Fibroblast of lung (primary cell): ENCODE measurements around the gene DHCR24.

Experiments
- CTCF ChIP-seq, 2 donors: IDR thresholded peaks in 1 of 2; conservative IDR thresholded peaks in 1 of 2; 1 replicate in 1 of 2; 2 replicates in 1 of 2; pipeline ENCODE4 v1.5.1; 2011 to 2012; ENCODE audit warnings: low read length in 2 of 2, control low read depth in 1 of 2, inconsistent platforms in 1 of 2, low read depth in 1 of 2, mild to moderate bottlenecking in 1 of 2
- EZH2 ChIP-seq: IDR thresholded peaks from 2 replicates; pipeline ENCODE4 v1.5.1; 2012; ENCODE audit warnings: low read length, control low read depth, mild to moderate bottlenecking; ENCODE audit errors: missing control alignments

GRCh38 chr1:54884768-54885167 lies 2.2 kb downstream of the DHCR24 start:
- no peak for TF ChIP-seq CTCF (conservative IDR thresholded peaks at IDR 0.05 in 1 of 2, IDR thresholded peaks at IDR 0.05 in 1 of 2; ENCODE audit: low read depth in 1 of 2, low read length in 2 of 2)
- no peak for TF ChIP-seq EZH2
